ENCODE results near the gene PRPF19. TPM values are rescaled to one million over a fixed set of nuclear protein-coding genes. Genes with fewer than 3 reads are reported as not detected.

Gene PRPF19
- total and polyA plus RNA-seq, 4 experiments from 2014 or later = 10.8 to 99.2 (median 57.2) TPM

GRCh38 chr11:60872124-60872960 is 34.0 kb downstream of the PRPF19 start:
- DNase-seq = no peak
- H3K36me3 ChIP-seq (ENCODE audit: insufficient read depth, low read length) = no peaks in the 10 kb centered on the region
- no peak overlapping the region for H3K27ac ChIP-seq (ENCODE audit: low read depth, low read length)
- no peaks in the 10 kb centered on the region for H3K9me3 ChIP-seq (ENCODE audit: control insufficient read depth in 1 of 2, low read length in 2 of 2)
- H3K27ac Mint-ChIP-seq = peak overlapping the region in 2 of 7 donors; percentile 74 to 83
- peaks cover 17% of the 10 kb centered on the region for H3K4me1 ChIP-seq (ENCODE audit: insufficient read depth, low read length)
- H3K4me3 Mint-ChIP-seq = no peak overlapping the region
- intact Hi-C loops (cut with micrococcal nuclease) = no loop called here
- peaks cover 3% of the 10 kb centered on the region in 2 donors for H3K27me3 Mint-ChIP-seq
- ChIA-PET CTCF (ENCODE audit: partially characterized antibody) (interaction anchor here (0.7 kb wide), 1 partner anchor 29 kb away, joined by 3 read pairs; no protein-coding TSS in a partner anchor), POLR2A (ENCODE audit: partially characterized antibody) (interaction anchor here (1.8 kb wide), 1 partner anchor 35 kb away, joined by 4 read pairs; no protein-coding TSS in a partner anchor)
- peaks cover 0 to 2% (median 0%) of the 10 kb centered on the region in 8 donors for H3K9me3 Mint-ChIP-seq
- no peak overlapping the region for H3K4me3 ChIP-seq (ENCODE audit: low read length in 2 of 2)
- no peaks in the 10 kb centered on the region for H3K27me3 ChIP-seq (ENCODE audit: insufficient read depth, low read length)
- peaks cover 0 to 7% of the 10 kb centered on the region in 2 donors for H3K36me3 Mint-ChIP-seq
- peaks cover 3 to 22% (median 6%) of the 10 kb centered on the region in 4 donors for H3K4me1 Mint-ChIP-seq

GRCh38 chr11:60871378-60872061 is 34.9 kb downstream of the PRPF19 start:
- peak in 1 of 5 donors; percentile 25 for DNase-seq
- Mint-ChIP-seq H3K27ac (peak overlapping the region in 4 of 7 donors; percentile 41 to 74 (median 62)), H3K9me3 (peaks cover 0 to 2% (median 0%) of the 10 kb centered on the region in 8 donors), H3K36me3 (no peaks in the 10 kb centered on the region), H3K27me3 (peaks cover 3% of the 10 kb centered on the region in 2 donors), H3K4me3 (no peak overlapping the region), H3K4me1 (peaks cover 3 to 22% (median 6%) of the 10 kb centered on the region in 4 donors)
- ChIA-PET CTCF (ENCODE audit: partially characterized antibody) (interaction anchor here (0.7 to 1.2 kb wide), 4 partner anchors 16 to 44 kb away, joined by 3 to 4 read pairs (median 4); no protein-coding TSS in a partner anchor), POLR2A (ENCODE audit: partially characterized antibody) (interaction anchor here (1.8 kb wide), 1 partner anchor 34 kb away, joined by 4 read pairs; no protein-coding TSS in a partner anchor)
- peaks cover 17% of the 10 kb centered on the region for H3K4me1 ChIP-seq (ENCODE audit: insufficient read depth, low read length)
- no peaks in the 10 kb centered on the region for H3K9me3 ChIP-seq (ENCODE audit: control insufficient read depth in 1 of 2, low read length in 2 of 2)
- H3K36me3 ChIP-seq (ENCODE audit: insufficient read depth, low read length) = no peaks in the 10 kb centered on the region
- no peaks in the 10 kb centered on the region for H3K27me3 ChIP-seq (ENCODE audit: insufficient read depth, low read length)
- H3K27ac ChIP-seq (ENCODE audit: low read depth, low read length) = no peak overlapping the region
- intact Hi-C loops (cut with micrococcal nuclease) = no loop called here
- H3K4me3 ChIP-seq (ENCODE audit: low read length in 2 of 2) = no peak overlapping the region

- ChIA-PET CTCF (ENCODE audit: partially characterized antibody) (interaction anchor here (0.9 to 1.2 kb wide), 3 partner anchors 17 to 45 kb away, joined by 3 to 4 read pairs (median 4); no protein-coding TSS in a partner anchor), POLR2A (ENCODE audit: partially characterized antibody) (no interaction called here)
- Histone ChIP-seq H3K27ac (ENCODE audit: low read depth, low read length) (no peak overlapping the region), H3K36me3 (ENCODE audit: insufficient read depth, low read length) (no peaks in the 10 kb centered on the region), H3K4me1 (ENCODE audit: insufficient read depth, low read length) (peaks cover 17% of the 10 kb centered on the region), H3K4me3 (ENCODE audit: low read length in 2 of 2) (no peak overlapping the region), H3K9me3 (ENCODE audit: control insufficient read depth in 1 of 2, low read length in 2 of 2) (no peaks in the 10 kb centered on the region), H3K27me3 (ENCODE audit: insufficient read depth, low read length) (no peaks in the 10 kb centered on the region)
- H3K27ac Mint-ChIP-seq = peak overlapping the region in 4 of 7 donors; percentile 41 to 64 (median 52)
- no peaks in the 10 kb centered on the region for H3K36me3 Mint-ChIP-seq
- intact Hi-C loops (cut with micrococcal nuclease) = no loop called here
- no peak overlapping the region for H3K4me3 Mint-ChIP-seq
- peaks cover 3 to 22% (median 6%) of the 10 kb centered on the region in 4 donors for H3K4me1 Mint-ChIP-seq
- H3K27me3 Mint-ChIP-seq = peaks cover 3% of the 10 kb centered on the region in 2 donors
- DNase-seq = no peak
- H3K9me3 Mint-ChIP-seq = peaks cover 0 to 2% (median 0%) of the 10 kb centered on the region in 8 donors
Measured at GRCh38 chr11:60870733-60871377, 35.5 kb downstream of the PRPF19 start.

GRCh38 chr11:60870276-60870675 is 36.1 kb downstream of the PRPF19 start:
- Mint-ChIP-seq H3K4me1 (peaks cover 3 to 22% (median 6%) of the 10 kb centered on the region in 4 donors), H3K9me3 (peaks cover 0 to 2% (median 0%) of the 10 kb centered on the region in 8 donors), H3K27ac (peak overlapping the region in 3 of 7 donors; percentile 27 to 46 (median 43)), H3K27me3 (peaks cover 3% of the 10 kb centered on the region in 2 donors), H3K36me3 (no peaks in the 10 kb centered on the region), H3K4me3 (no peak overlapping the region)
- H3K4me3 ChIP-seq (ENCODE audit: low read length in 2 of 2) = no peak overlapping the region
- ChIA-PET CTCF (ENCODE audit: partially characterized antibody) (interaction anchor here (1.0 to 1.2 kb wide), 2 partner anchors 17 to 29 kb away, joined by 4 read pairs; no protein-coding TSS in a partner anchor), POLR2A (ENCODE audit: partially characterized antibody) (no interaction called here)
- no peaks in the 10 kb centered on the region for H3K9me3 ChIP-seq (ENCODE audit: control insufficient read depth in 1 of 2, low read length in 2 of 2)
- DNase-seq = peak in 1 of 5 donors; percentile 24
- no peak overlapping the region for H3K27ac ChIP-seq (ENCODE audit: low read depth, low read length)
- H3K27me3 ChIP-seq (ENCODE audit: insufficient read depth, low read length) = no peaks in the 10 kb centered on the region
- H3K4me1 ChIP-seq (ENCODE audit: insufficient read depth, low read length) = peaks cover 17% of the 10 kb centered on the region
- no peaks in the 10 kb centered on the region for H3K36me3 ChIP-seq (ENCODE audit: insufficient read depth, low read length)
- intact Hi-C loops (cut with micrococcal nuclease) = no loop called here

GRCh38 chr11:60869451-60869825 is 36.9 kb downstream of the PRPF19 start:
- DNase-seq = no peak
- intact Hi-C loops (cut with micrococcal nuclease) = no loop called here
- H3K27ac ChIP-seq (ENCODE audit: low read depth, low read length) = no peak overlapping the region
- no peak overlapping the region for H3K4me3 ChIP-seq (ENCODE audit: low read length in 2 of 2)
- Mint-ChIP-seq H3K36me3 (no peaks in the 10 kb centered on the region), H3K27me3 (peaks cover 3% of the 10 kb centered on the region in 2 donors), H3K4me1 (peaks cover 3 to 22% (median 6%) of the 10 kb centered on the region in 4 donors), H3K27ac (peak overlapping the region in 1 of 7 donors; percentile 75), H3K4me3 (no peak overlapping the region), H3K9me3 (peaks cover 0 to 2% (median 0%) of the 10 kb centered on the region in 8 donors)
- no peaks in the 10 kb centered on the region for H3K36me3 ChIP-seq (ENCODE audit: insufficient read depth, low read length)
- H3K9me3 ChIP-seq (ENCODE audit: control insufficient read depth in 1 of 2, low read length in 2 of 2) = no peaks in the 10 kb centered on the region
- H3K4me1 ChIP-seq (ENCODE audit: insufficient read depth, low read length) = peaks cover 17% of the 10 kb centered on the region
- H3K27me3 ChIP-seq (ENCODE audit: insufficient read depth, low read length) = no peaks in the 10 kb centered on the region
- ChIA-PET POLR2A (ENCODE audit: partially characterized antibody) (interaction anchor here (1.0 kb wide), 1 partner anchor 47 kb away, joined by 3 read pairs; no protein-coding TSS in a partner anchor), CTCF (ENCODE audit: partially characterized antibody) (interaction anchor here (0.9 kb wide), 1 partner anchor 19 kb away, joined by 3 read pairs; no protein-coding TSS in a partner anchor)

GRCh38 chr11:60868682-60869450 is 37.5 kb downstream of the PRPF19 start:
- intact Hi-C loops (cut with micrococcal nuclease) = no loop called here
- H3K4me1 Mint-ChIP-seq = peaks cover 3 to 18% (median 5%) of the 10 kb centered on the region in 4 donors
- ChIA-PET CTCF (ENCODE audit: partially characterized antibody) (interaction anchor here (0.9 kb wide), 1 partner anchor 19 kb away, joined by 3 read pairs; no protein-coding TSS in a partner anchor), POLR2A (ENCODE audit: partially characterized antibody) (interaction anchor here (1.0 kb wide), 1 partner anchor 47 kb away, joined by 3 read pairs; no protein-coding TSS in a partner anchor)
- H3K36me3 Mint-ChIP-seq = no peaks in the 10 kb centered on the region
- Histone ChIP-seq H3K36me3 (ENCODE audit: insufficient read depth, low read length) (no peaks in the 10 kb centered on the region), H3K27me3 (ENCODE audit: insufficient read depth, low read length) (no peaks in the 10 kb centered on the region), H3K9me3 (ENCODE audit: control insufficient read depth in 1 of 2, low read length in 2 of 2) (no peaks in the 10 kb centered on the region), H3K27ac (ENCODE audit: low read depth, low read length) (no peak overlapping the region), H3K4me3 (ENCODE audit: low read length in 2 of 2) (no peak overlapping the region), H3K4me1 (ENCODE audit: insufficient read depth, low read length) (peaks cover 17% of the 10 kb centered on the region)
- peak overlapping the region in 2 of 7 donors; percentile 12 to 25 for H3K27ac Mint-ChIP-seq
- H3K9me3 Mint-ChIP-seq = peaks cover 0 to 2% (median 0%) of the 10 kb centered on the region in 8 donors
- H3K27me3 Mint-ChIP-seq = peaks cover 3% of the 10 kb centered on the region in 2 donors
- H3K4me3 Mint-ChIP-seq = no peak overlapping the region
- DNase-seq = no peak
